ENCODE results near the gene SLC24A3. TPM values are rescaled to one million over a fixed set of nuclear protein-coding genes. Genes with fewer than 3 reads are reported as not detected.
"Not testable (repeated sequence)": the region's sequence is repeated elsewhere in the genome, so short reads cannot be mapped to it uniquely, and the experiment has no call there.

SLC24A3 gene
- total RNA-seq, 2 experiments from 2014 or later, result not detected

DNA sequence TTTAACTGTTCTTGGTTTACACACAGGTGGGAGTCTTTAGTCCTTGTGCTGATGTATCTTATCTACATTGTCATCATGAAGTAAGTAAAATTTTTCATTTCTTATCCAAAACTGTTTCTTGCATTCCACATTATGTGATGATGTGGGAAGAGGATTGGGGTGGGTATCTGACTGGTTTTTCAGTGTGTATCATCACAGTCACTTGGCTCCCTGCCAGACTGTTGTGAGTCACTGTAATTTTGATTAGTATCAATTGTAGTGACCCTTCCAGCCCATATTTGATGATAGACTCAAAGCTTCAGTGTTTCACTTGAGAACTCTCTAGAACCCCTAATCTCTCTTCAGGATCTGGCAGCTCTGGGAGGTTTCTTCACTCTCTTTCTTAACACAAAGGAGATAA lies 461.1 kb downstream of the SLC24A3 start:
- no peak overlapping the region for H3K27ac ChIP-seq (ENCODE audit: low read depth, low read length, poor library complexity, severe bottlenecking)
- no peaks in the 10 kb centered on the region for H3K4me1 ChIP-seq (ENCODE audit: insufficient read depth, low read length, poor library complexity, severe bottlenecking)
- intact Hi-C loops (cut with micrococcal nuclease; ENCODE audit: unreplicated experiment), result no loop called here
- H3K36me3 ChIP-seq (ENCODE audit: insufficient read depth, low read length), result no peaks in the 10 kb centered on the region
- no peak overlapping the region for H3K4me3 ChIP-seq (ENCODE audit: low read depth, low read length, poor library complexity, severe bottlenecking)
- CTCF ChIA-PET (ENCODE audit: unreplicated experiment), result interaction anchor here (1.0 kb wide), 1 partner anchor 10 kb away, joined by 3 read pairs; no protein-coding TSS in a partner anchor
- BruUV-seq (replicated peaks), result no TSS peak
- no peak for TF ChIP-seq EZH2phosphoT487 (IDR thresholded peaks at IDR 0.05; ENCODE audit: borderline replicate concordance, low read depth, low read length)
- TF ChIP-seq, protein P1, sequence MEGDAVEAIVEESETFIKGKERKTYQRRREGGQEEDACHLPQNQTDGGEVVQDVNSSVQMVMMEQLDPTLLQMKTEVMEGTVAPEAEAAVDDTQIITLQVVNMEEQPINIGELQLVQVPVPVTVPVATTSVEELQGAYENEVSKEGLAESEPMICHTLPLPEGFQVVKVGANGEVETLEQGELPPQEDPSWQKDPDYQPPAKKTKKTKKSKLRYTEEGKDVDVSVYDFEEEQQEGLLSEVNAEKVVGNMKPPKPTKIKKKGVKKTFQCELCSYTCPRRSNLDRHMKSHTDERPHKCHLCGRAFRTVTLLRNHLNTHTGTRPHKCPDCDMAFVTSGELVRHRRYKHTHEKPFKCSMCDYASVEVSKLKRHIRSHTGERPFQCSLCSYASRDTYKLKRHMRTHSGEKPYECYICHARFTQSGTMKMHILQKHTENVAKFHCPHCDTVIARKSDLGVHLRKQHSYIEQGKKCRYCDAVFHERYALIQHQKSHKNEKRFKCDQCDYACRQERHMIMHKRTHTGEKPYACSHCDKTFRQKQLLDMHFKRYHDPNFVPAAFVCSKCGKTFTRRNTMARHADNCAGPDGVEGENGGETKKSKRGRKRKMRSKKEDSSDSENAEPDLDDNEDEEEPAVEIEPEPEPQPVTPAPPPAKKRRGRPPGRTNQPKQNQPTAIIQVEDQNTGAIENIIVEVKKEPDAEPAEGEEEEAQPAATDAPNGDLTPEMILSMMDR (conservative IDR thresholded peaks at IDR 0.05; ENCODE audit: low read length), result no peak
- H4K20me1 ChIP-seq (ENCODE audit: insufficient read depth, low read length), result no peaks in the 10 kb centered on the region
- no peak for DNase-seq (ENCODE audit: low spot score)
- H3K9me3 ChIP-seq (ENCODE audit: low read length), result no peaks in the 10 kb centered on the region
- no peak overlapping the region for H2AFZ ChIP-seq (ENCODE audit: low read length)
- no peaks in the 10 kb centered on the region for H3K79me2 ChIP-seq (ENCODE audit: insufficient read depth, low read depth, low read length)
- H3K9me2 ChIP-seq (ENCODE audit: insufficient read depth, low read length), result no peaks in the 10 kb centered on the region
- no peak overlapping the region for H3K4me2 ChIP-seq (ENCODE audit: low read length)
- POLR2A ChIA-PET, result interaction anchor here (0.6 kb wide), 1 partner anchor 108 kb away, joined by 3 read pairs; no protein-coding TSS in a partner anchor

DNA sequence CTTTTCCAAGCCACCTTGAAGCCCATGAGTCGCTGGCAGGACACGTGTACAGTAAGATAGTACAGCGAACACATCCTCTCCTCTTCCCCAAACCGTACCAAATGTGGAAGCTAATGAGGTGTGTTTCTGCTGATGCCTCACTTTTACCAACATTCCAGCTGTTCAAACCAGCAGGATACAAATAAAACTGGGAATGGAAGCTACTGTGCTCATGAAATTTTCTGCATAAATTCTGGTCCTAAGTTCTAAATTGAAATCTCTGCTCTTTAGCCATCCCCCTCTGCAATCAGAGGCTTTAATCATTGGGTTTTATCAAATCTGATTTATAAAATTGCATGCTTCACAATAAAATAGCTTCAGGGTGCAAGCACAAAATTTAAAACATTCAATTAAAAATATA lies 463.8 kb downstream of the SLC24A3 start:
- POLR2A ChIA-PET, result interaction anchor here (0.6 kb wide), 1 partner anchor 412 kb away, joined by 5 read pairs; no protein-coding TSS in a partner anchor
- H3K9me2 ChIP-seq (ENCODE audit: insufficient read depth, low read length), result no peaks in the 10 kb centered on the region
- no peak overlapping the region for H3K4me3 ChIP-seq (ENCODE audit: low read depth, low read length, poor library complexity, severe bottlenecking)
- DNase-seq (ENCODE audit: low spot score), result no peak
- intact Hi-C loops (cut with micrococcal nuclease; ENCODE audit: unreplicated experiment), result no loop called here
- no peaks in the 10 kb centered on the region for H3K9me3 ChIP-seq (ENCODE audit: low read length)
- TF ChIP-seq EZH2phosphoT487 (IDR thresholded peaks at IDR 0.05; ENCODE audit: borderline replicate concordance, low read depth, low read length), result no peak
- TF ChIP-seq, protein P1 (conservative IDR thresholded peaks at IDR 0.05; ENCODE audit: low read length), result no peak
- H3K4me2 ChIP-seq (ENCODE audit: low read length), result no peak overlapping the region
- H3K4me1 ChIP-seq (ENCODE audit: insufficient read depth, low read length, poor library complexity, severe bottlenecking), result no peaks in the 10 kb centered on the region
- no peaks in the 10 kb centered on the region for H3K79me2 ChIP-seq (ENCODE audit: insufficient read depth, low read depth, low read length)
- no peak overlapping the region for H2AFZ ChIP-seq (ENCODE audit: low read length)
- no peaks in the 10 kb centered on the region for H3K36me3 ChIP-seq (ENCODE audit: insufficient read depth, low read length)
- H4K20me1 ChIP-seq (ENCODE audit: insufficient read depth, low read length), result no peaks in the 10 kb centered on the region
- no peak overlapping the region for H3K27ac ChIP-seq (ENCODE audit: low read depth, low read length, poor library complexity, severe bottlenecking)
- BruUV-seq (replicated peaks), result no TSS peak
- CTCF ChIA-PET (ENCODE audit: unreplicated experiment), result interaction anchor here (1.1 kb wide), 1 partner anchor 10 kb away, joined by 3 read pairs; no protein-coding TSS in a partner anchor

DNA sequence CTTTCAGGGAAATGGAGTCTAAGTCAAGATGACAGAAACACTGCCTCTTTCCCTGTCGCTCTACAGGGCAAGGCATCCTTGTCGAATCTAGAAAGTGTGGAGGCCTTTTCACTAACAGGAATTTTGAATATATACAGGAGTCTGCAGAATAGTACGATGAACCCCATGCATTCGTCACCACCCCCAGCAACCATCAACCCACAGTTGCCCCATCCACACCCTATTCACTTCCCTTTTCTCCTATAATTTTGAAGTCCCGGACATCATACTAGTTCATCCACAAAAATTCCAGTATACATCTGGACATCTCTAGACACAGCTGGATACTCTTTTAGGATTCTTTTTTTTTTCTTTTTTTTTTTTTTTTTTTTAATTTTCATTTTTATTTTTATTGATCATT lies 464.9 kb downstream of the SLC24A3 start:
- H3K79me2 ChIP-seq (ENCODE audit: insufficient read depth, low read depth, low read length), result no peaks in the 10 kb centered on the region
- H3K36me3 ChIP-seq (ENCODE audit: insufficient read depth, low read length), result no peaks in the 10 kb centered on the region
- H3K4me1 ChIP-seq (ENCODE audit: insufficient read depth, low read length, poor library complexity, severe bottlenecking), result no peaks in the 10 kb centered on the region
- POLR2A ChIA-PET, result interaction anchor here (0.6 to 0.7 kb wide), 2 partner anchors 22 to 469 kb away, joined by 3 read pairs; no protein-coding TSS in a partner anchor
- BruUV-seq (replicated peaks), result no TSS peak
- CTCF ChIA-PET (ENCODE audit: unreplicated experiment), result no interaction called here
- TF ChIP-seq EZH2phosphoT487 (IDR thresholded peaks at IDR 0.05; ENCODE audit: borderline replicate concordance, low read depth, low read length), result no peak
- TF ChIP-seq, protein P1 (conservative IDR thresholded peaks at IDR 0.05; ENCODE audit: low read length), result no peak
- no peak overlapping the region for H2AFZ ChIP-seq (ENCODE audit: low read length)
- H3K9me2 ChIP-seq (ENCODE audit: insufficient read depth, low read length), result no peaks in the 10 kb centered on the region
- intact Hi-C loops (cut with micrococcal nuclease; ENCODE audit: unreplicated experiment), result no loop called here
- no peak overlapping the region for H3K27ac ChIP-seq (ENCODE audit: low read depth, low read length, poor library complexity, severe bottlenecking)
- no peak for DNase-seq (ENCODE audit: low spot score)
- no peaks in the 10 kb centered on the region for H3K9me3 ChIP-seq (ENCODE audit: low read length)
- H4K20me1 ChIP-seq (ENCODE audit: insufficient read depth, low read length), result no peaks in the 10 kb centered on the region
- H3K4me2 ChIP-seq (ENCODE audit: low read length), result no peak overlapping the region
- no peak overlapping the region for H3K4me3 ChIP-seq (ENCODE audit: low read depth, low read length, poor library complexity, severe bottlenecking)

DNA sequence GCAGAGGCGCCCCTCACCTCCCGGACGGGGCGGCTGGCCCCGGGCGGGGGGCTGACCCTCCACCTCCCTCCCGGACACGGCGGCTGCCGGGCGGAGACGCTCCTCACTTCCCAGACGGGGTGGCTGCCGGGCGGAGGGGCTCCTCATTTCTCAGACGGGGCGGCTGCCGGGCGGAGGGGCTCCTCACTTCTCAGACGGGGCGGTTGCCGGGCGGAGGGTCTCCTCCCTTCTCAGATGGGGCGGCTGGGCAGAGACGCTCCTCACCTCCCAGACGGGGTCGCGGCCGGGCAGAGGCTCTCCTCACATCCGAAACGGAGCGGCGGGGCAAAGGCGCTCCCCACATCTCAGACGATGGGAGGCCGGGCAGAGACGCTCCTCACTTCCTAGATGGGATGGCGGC lies 466.1 kb downstream of the SLC24A3 start:
- H3K4me1 ChIP-seq (ENCODE audit: insufficient read depth, low read length, poor library complexity, severe bottlenecking); CTCF ChIA-PET (ENCODE audit: unreplicated experiment); H3K27ac ChIP-seq (ENCODE audit: low read depth, low read length, poor library complexity, severe bottlenecking); H3K4me2 ChIP-seq (ENCODE audit: low read length); H3K4me3 ChIP-seq (ENCODE audit: low read depth, low read length, poor library complexity, severe bottlenecking); BruUV-seq (replicated peaks); H4K20me1 ChIP-seq (ENCODE audit: insufficient read depth, low read length); H3K79me2 ChIP-seq (ENCODE audit: insufficient read depth, low read depth, low read length); H3K36me3 ChIP-seq (ENCODE audit: insufficient read depth, low read length); intact Hi-C loops (cut with micrococcal nuclease; ENCODE audit: unreplicated experiment); H3K9me2 ChIP-seq (ENCODE audit: insufficient read depth, low read length); DNase-seq (ENCODE audit: low spot score); POLR2A ChIA-PET; H3K9me3 ChIP-seq (ENCODE audit: low read length); H2AFZ ChIP-seq (ENCODE audit: low read length): not testable (repeated sequence)

Data from OCI-LY7 (cell line).